Epithelial cell of esophagus (primary cell): Measurements from ENCODE around the gene CST3.

Experiments used
- DNase-seq: peaks from one replicate; pipeline ENCODE4 v3.0.0; 2010; ENCODE audit warnings: low read depth
- H3K4me3 ChIP-seq: 2 replicates; pipeline ENCODE4 v1.5.1; 2011; ENCODE audit warnings: mild to moderate bottlenecking, low read length, control low read depth
- CTCF ChIP-seq: IDR thresholded peaks from 2 replicates; pipeline ENCODE4 v1.5.1; 2011; ENCODE audit warnings: low read depth, mild to moderate bottlenecking, low read length, control low read depth, inconsistent platforms; ENCODE audit not compliant: insufficient read depth; ENCODE audit errors: missing control alignments

Gene CST3

GRCh38 chr20:23636182-23636907 lies 1.4 kb downstream of the CST3 start:
- peak overlapping the region; percentile 77 for H3K4me3 ChIP-seq
- TF ChIP-seq CTCF, result no peak
- no peak for DNase-seq

GRCh38 chr20:23635768-23636090 lies 2.0 kb downstream of the CST3 start:
- H3K4me3 ChIP-seq, result peak overlapping the region; percentile 77
- DNase-seq, result peak; percentile 50

GRCh38 chr20:23634985-23635767 lies 2.6 kb downstream of the CST3 start:
- no peak for TF ChIP-seq CTCF
- no peak for DNase-seq
- H3K4me3 ChIP-seq, result no peak overlapping the region

- DNase-seq, result no peak
- H3K4me3 ChIP-seq, result no peak overlapping the region
- TF ChIP-seq CTCF, result no peak
Measured at GRCh38 chr20:23634044-23634801, 3.5 kb downstream of the CST3 start.

GRCh38 chr20:23632711-23633573 lies 4.8 kb downstream of the CST3 start:
- H3K4me3 ChIP-seq, result no peak overlapping the region
- TF ChIP-seq CTCF, result no peak
- DNase-seq, result no peak

- no peak for DNase-seq
- no peak for TF ChIP-seq CTCF
- H3K4me3 ChIP-seq, result no peak overlapping the region
Measured at GRCh38 chr20:23631981-23632710, 5.6 kb downstream of the CST3 start.
